OCI-LY3 (cell line): ENCODE data around the gene RPS6KC1.

ENCODE experiments used
- H2AFZ ChIP-seq: fragments of 200-600, 300-600 bp; shearing (Covaris generic); 2 replicates; pipeline ENCODE4 v1.6.0; 2014; ENCODE audit warnings: antibody characterized with exemption, low read depth, low read length
- H3K27ac ChIP-seq: fragments of 200-600, 300-600 bp; sonication (generic); 2 replicates; pipeline ENCODE4 v1.5.1; 2014; ENCODE audit warnings: mild to moderate bottlenecking, low read length, moderate library complexity, mixed read lengths
- H3K27me3 ChIP-seq: fragments of 200-600, 300-600 bp; sonication (generic); 2 replicates; pipeline ENCODE4 v1.6.1; 2014; ENCODE audit warnings: low read depth, low read length, mixed read lengths
- H3K36me3 ChIP-seq: fragments of 200-600, 300-600 bp; sonication (generic); replicated peaks from 2 replicates; pipeline ENCODE3; 2014; ENCODE audit warnings: low read depth, low read length, mixed read lengths
- H3K4me1 ChIP-seq: fragments of 300-600, 200-600 bp; sonication (generic); 2 replicates; pipeline ENCODE4 v1.6.1; 2014; ENCODE audit warnings: low read length, mixed read lengths
- H3K4me2 ChIP-seq: fragments of 200-600, 300-600 bp; sonication (generic); 2 replicates; pipeline ENCODE4 v1.6.1; 2014; ENCODE audit warnings: low read length, mixed read lengths
- H3K4me3 ChIP-seq: fragments of 300-600, 200-600 bp; sonication (generic); 2 replicates; pipeline ENCODE4 v1.5.1; 2014; ENCODE audit warnings: antibody characterized with exemption, mild to moderate bottlenecking, low read length, moderate library complexity
- H3K79me2 ChIP-seq: fragments of 300-600, 200-600 bp; shearing (Covaris generic); 2 replicates; pipeline ENCODE4 v1.6.1; 2014; ENCODE audit warnings: mild to moderate bottlenecking, low read length, mixed read lengths
- H3K9ac ChIP-seq: fragments of 300-600, 200-600 bp; shearing (Covaris generic); 2 replicates; pipeline ENCODE4 v1.6.0; 2014; ENCODE audit warnings: mild to moderate bottlenecking, low read length, moderate library complexity
- H3K9me3 ChIP-seq: fragments of 200-600, 300-600 bp; shearing (Covaris generic); 2 replicates; pipeline ENCODE4 v1.6.1; 2014; ENCODE audit warnings: low read length, mixed read lengths; ENCODE audit not compliant: insufficient read depth
- H4K20me1 ChIP-seq: fragments of 200-600, 300-600 bp; sonication (generic); 2 replicates; pipeline ENCODE4 v1.6.1; 2016; ENCODE audit warnings: low read length, mixed read lengths; ENCODE audit not compliant: insufficient read depth
- EZH2phosphoT487 ChIP-seq: fragments of 200-600 bp; shearing (Covaris generic); IDR thresholded peaks from 2 replicates; pipeline ENCODE4 v1.6.1; 2018; ENCODE audit warnings: antibody characterized with exemption, mixed run types, low read depth
- TF ChIP-seq, protein P1 (sequence below): fragments of 200-600, 300-600 bp; sonication (generic); IDR thresholded peaks from 2 replicates; pipeline ENCODE4 v1.5.1; 2014; ENCODE audit warnings: antibody characterized with exemption, low read length, low read depth

The RPS6KC1 gene

DNA sequence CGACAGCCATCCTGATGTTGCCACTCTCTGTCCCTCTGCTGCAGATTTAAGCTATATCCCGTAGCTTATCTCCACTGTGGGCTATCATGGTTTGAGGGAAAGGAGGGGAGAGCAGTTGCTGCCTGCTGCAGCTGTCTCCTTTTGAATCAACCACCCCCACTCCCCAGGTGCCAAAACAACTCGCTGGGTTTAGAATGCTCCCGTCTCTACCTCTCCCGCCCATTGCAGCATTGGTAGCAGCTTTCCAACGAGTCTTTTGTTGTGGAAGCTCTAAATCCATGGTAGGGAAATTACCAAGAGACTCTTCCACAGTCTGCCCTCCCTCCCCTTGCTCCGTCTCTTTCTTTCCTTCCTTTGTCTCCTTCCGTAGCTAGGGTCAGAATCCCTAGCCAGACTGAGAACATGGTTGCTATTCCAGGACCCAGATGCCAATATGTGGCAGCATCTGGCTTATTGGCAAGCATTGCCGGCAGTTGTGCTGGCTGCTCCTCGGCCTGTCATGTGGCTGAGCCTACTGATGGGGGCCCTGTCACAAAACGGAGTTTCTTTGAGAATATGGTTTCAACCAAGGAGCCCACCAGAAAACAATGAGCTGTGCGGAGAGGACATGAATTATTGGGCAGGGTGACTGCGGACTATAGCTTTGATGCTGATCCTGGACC lies 230.7 kb downstream of the RPS6KC1 start:
- peaks cover 13% of the 10 kb centered on the region for H3K36me3 ChIP-seq

DNA sequence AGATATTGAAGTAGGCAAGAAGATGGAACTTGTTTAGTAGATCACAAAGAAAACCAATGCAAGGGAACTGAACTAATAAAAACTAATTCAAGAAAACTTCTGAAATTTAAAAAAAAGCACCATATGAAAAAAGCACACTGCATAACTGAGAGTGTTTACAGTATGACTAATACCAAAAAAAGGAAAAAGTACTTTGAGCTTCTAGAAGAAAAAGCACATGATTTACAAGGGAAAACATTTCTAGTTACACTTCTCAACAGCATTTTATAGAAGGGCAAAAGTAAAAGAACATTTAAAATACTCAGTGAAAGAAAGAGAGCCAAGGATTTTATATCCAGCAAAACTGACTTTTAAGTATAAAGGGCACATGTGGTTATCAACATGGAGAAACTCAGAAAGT lies 233.6 kb downstream of the RPS6KC1 start:
- H3K9me3 ChIP-seq, result no peaks in the 10 kb centered on the region
- peaks cover 12% of the 10 kb centered on the region for H3K4me1 ChIP-seq
- H3K9ac ChIP-seq, result no peak overlapping the region
- H3K27me3 ChIP-seq, result no peaks in the 10 kb centered on the region
- peak overlapping the region; percentile 17 for H3K4me2 ChIP-seq
- H3K27ac ChIP-seq, result peak overlapping the region; percentile 5; the same call in 1 of the 2 replicates
- H3K4me3 ChIP-seq, result no peak overlapping the region
- H3K79me2 ChIP-seq, result no peaks in the 10 kb centered on the region
- no peaks in the 10 kb centered on the region for H4K20me1 ChIP-seq
- TF ChIP-seq, protein P1, sequence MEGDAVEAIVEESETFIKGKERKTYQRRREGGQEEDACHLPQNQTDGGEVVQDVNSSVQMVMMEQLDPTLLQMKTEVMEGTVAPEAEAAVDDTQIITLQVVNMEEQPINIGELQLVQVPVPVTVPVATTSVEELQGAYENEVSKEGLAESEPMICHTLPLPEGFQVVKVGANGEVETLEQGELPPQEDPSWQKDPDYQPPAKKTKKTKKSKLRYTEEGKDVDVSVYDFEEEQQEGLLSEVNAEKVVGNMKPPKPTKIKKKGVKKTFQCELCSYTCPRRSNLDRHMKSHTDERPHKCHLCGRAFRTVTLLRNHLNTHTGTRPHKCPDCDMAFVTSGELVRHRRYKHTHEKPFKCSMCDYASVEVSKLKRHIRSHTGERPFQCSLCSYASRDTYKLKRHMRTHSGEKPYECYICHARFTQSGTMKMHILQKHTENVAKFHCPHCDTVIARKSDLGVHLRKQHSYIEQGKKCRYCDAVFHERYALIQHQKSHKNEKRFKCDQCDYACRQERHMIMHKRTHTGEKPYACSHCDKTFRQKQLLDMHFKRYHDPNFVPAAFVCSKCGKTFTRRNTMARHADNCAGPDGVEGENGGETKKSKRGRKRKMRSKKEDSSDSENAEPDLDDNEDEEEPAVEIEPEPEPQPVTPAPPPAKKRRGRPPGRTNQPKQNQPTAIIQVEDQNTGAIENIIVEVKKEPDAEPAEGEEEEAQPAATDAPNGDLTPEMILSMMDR, result no peak
- TF ChIP-seq EZH2phosphoT487, result no peak
- no peak overlapping the region for H2AFZ ChIP-seq
- H3K36me3 ChIP-seq, result peaks cover 13% of the 10 kb centered on the region

More for the DNA sequence above, 230.7 kb downstream of the RPS6KC1 start:
- H3K9me3 ChIP-seq, result no peaks in the 10 kb centered on the region
- no peak overlapping the region for H3K4me3 ChIP-seq
- H4K20me1 ChIP-seq, result no peaks in the 10 kb centered on the region
- H3K27me3 ChIP-seq, result no peaks in the 10 kb centered on the region
- no peaks in the 10 kb centered on the region for H3K79me2 ChIP-seq
- H3K4me2 ChIP-seq, result no peak overlapping the region
- TF ChIP-seq, protein P1, result no peak
- H3K27ac ChIP-seq, result no peak overlapping the region
- no peak overlapping the region for H3K9ac ChIP-seq
- H2AFZ ChIP-seq, result no peak overlapping the region
- peaks cover 14% of the 10 kb centered on the region for H3K4me1 ChIP-seq

DNA sequence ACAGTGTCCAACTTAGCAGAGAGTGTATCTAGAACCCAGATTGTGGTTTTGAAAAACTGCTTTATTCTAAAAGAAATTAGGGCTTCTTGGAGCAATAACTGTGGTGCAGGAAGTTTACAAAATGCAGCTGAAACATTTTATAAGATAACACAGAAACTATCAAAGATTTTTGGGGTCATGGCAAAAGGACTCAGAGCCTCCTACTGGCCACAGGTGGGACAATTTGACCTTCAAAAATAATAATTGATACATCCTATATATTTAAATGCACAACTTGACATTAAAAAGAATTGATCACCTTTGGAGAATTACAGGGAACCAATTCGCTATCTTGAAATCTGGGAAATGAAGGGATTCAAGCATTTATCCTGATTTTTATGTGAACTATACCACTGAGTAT lies 235.2 kb downstream of the RPS6KC1 start:
- H3K4me2 ChIP-seq, result no peak overlapping the region
- H3K9ac ChIP-seq, result no peak overlapping the region
- no peaks in the 10 kb centered on the region for H4K20me1 ChIP-seq
- no peaks in the 10 kb centered on the region for H3K27me3 ChIP-seq
- no peak for TF ChIP-seq EZH2phosphoT487
- TF ChIP-seq, protein P1, result peak; percentile 49
- H3K36me3 ChIP-seq, result peaks cover 13% of the 10 kb centered on the region
- no peak overlapping the region for H3K27ac ChIP-seq
- H2AFZ ChIP-seq, result no peak overlapping the region
- no peaks in the 10 kb centered on the region for H3K9me3 ChIP-seq
- H3K4me3 ChIP-seq, result no peak overlapping the region
- no peaks in the 10 kb centered on the region for H3K79me2 ChIP-seq
- peaks cover 12% of the 10 kb centered on the region for H3K4me1 ChIP-seq

DNA sequence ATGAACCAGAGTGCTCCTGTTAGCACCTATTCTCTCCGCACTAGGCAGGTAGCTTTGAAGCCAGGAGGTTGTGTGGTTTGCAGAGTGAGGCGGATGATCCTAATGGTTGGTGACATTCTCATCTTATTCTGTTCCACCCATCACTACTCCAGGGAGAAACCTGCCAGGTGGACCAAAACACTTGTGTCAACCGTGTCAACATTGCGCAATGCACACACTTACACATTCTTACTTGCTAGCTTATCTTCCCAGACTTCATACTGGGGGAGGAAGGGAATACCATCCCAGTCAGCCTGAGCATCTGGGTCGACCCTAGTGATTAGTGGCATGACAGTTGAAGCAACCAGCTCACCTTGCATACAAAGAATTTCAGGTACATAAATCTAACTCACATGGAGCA lies 236.9 kb downstream of the RPS6KC1 start:
- no peak overlapping the region for H2AFZ ChIP-seq
- H3K79me2 ChIP-seq, result no peaks in the 10 kb centered on the region
- H3K9me3 ChIP-seq, result no peaks in the 10 kb centered on the region
- no peak overlapping the region for H3K9ac ChIP-seq
- no peak for TF ChIP-seq EZH2phosphoT487
- TF ChIP-seq, protein P1, result no peak
- H3K27ac ChIP-seq, result no peak overlapping the region
- no peaks in the 10 kb centered on the region for H3K27me3 ChIP-seq
- peaks cover 8% of the 10 kb centered on the region for H3K36me3 ChIP-seq
- H4K20me1 ChIP-seq, result no peaks in the 10 kb centered on the region
- peaks cover 12% of the 10 kb centered on the region for H3K4me1 ChIP-seq
- no peak overlapping the region for H3K4me3 ChIP-seq
- H3K4me2 ChIP-seq, result no peak overlapping the region
